ENCODE data around the gene RARS1. TPM values are rescaled to one million over a fixed set of nuclear protein-coding genes. Genes with fewer than 3 reads are reported as not detected.

The RARS1 gene
- total RNA-seq, 2 donors from 2014 or later, result 43.2 to 47.2 TPM

GRCh38 chr5:168537176-168537575, 50.9 kb downstream of the RARS1 start:
- WGBS, 2 donors, result 50 to 68% methylated on average over 2 of the region's 2 CpGs
- TF ChIP-seq, protein P1, sequence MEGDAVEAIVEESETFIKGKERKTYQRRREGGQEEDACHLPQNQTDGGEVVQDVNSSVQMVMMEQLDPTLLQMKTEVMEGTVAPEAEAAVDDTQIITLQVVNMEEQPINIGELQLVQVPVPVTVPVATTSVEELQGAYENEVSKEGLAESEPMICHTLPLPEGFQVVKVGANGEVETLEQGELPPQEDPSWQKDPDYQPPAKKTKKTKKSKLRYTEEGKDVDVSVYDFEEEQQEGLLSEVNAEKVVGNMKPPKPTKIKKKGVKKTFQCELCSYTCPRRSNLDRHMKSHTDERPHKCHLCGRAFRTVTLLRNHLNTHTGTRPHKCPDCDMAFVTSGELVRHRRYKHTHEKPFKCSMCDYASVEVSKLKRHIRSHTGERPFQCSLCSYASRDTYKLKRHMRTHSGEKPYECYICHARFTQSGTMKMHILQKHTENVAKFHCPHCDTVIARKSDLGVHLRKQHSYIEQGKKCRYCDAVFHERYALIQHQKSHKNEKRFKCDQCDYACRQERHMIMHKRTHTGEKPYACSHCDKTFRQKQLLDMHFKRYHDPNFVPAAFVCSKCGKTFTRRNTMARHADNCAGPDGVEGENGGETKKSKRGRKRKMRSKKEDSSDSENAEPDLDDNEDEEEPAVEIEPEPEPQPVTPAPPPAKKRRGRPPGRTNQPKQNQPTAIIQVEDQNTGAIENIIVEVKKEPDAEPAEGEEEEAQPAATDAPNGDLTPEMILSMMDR (IDR thresholded peaks at IDR 0.05), result no peak
- TF ChIP-seq POLR2A (IDR thresholded peaks at IDR 0.05), result no peak
- H3K27ac ChIP-seq, result no peak overlapping the region
- no peaks in the 10 kb centered on the region for H3K9me3 ChIP-seq
- no peaks in the 10 kb centered on the region for H3K27me3 ChIP-seq
- no peaks in the 10 kb centered on the region for H3K36me3 ChIP-seq (replicated peaks in 1 of 2; ENCODE audit: insufficient read depth in 1 of 2, low read depth in 2 of 2)
- ATAC-seq, result no peak
- no peak overlapping the region for H3K4me3 ChIP-seq
- intact Hi-C loops (cut with DNase I), result no loop called here
- H3K4me1 ChIP-seq, result no peaks in the 10 kb centered on the region
- no peak for DNase-seq

GRCh38 chr5:168549554-168549953, 63.3 kb downstream of the RARS1 start:
- WGBS, 2 donors, result 91 to 95% methylated on average over 7 of the region's 7 CpGs
- Histone ChIP-seq H3K4me3 (no peak overlapping the region), H3K27ac (no peak overlapping the region), H3K9me3 (no peaks in the 10 kb centered on the region), H3K36me3 (replicated peaks in 1 of 2; ENCODE audit: insufficient read depth in 1 of 2, low read depth in 2 of 2) (peaks cover 3 to 5% of the 10 kb centered on the region in 2 donors), H3K27me3 (no peaks in the 10 kb centered on the region), H3K4me1 (no peaks in the 10 kb centered on the region)
- no peak for DNase-seq
- TF ChIP-seq, protein P1 (IDR thresholded peaks at IDR 0.05), result no peak
- no peak for TF ChIP-seq POLR2A (IDR thresholded peaks at IDR 0.05)
- no peak for ATAC-seq
- intact Hi-C loops (cut with DNase I), result no loop called here

- H3K27ac ChIP-seq, result no peak overlapping the region
- H3K4me1 ChIP-seq, result no peaks in the 10 kb centered on the region
- no peaks in the 10 kb centered on the region for H3K9me3 ChIP-seq
- H3K4me3 ChIP-seq, result no peak overlapping the region
- H3K27me3 ChIP-seq, result no peaks in the 10 kb centered on the region
- TF ChIP-seq, protein P1 (IDR thresholded peaks at IDR 0.05), result no peak
- TF ChIP-seq POLR2A (IDR thresholded peaks at IDR 0.05), result no peak
- intact Hi-C loops (cut with DNase I), result no loop called here
- no peak for ATAC-seq
- peaks cover 3 to 5% of the 10 kb centered on the region in 2 donors for H3K36me3 ChIP-seq (replicated peaks in 1 of 2; ENCODE audit: insufficient read depth in 1 of 2, low read depth in 2 of 2)
- no peak for DNase-seq
Measured at GRCh38 chr5:168550656-168551055, 64.4 kb downstream of the RARS1 start.

DNA sequence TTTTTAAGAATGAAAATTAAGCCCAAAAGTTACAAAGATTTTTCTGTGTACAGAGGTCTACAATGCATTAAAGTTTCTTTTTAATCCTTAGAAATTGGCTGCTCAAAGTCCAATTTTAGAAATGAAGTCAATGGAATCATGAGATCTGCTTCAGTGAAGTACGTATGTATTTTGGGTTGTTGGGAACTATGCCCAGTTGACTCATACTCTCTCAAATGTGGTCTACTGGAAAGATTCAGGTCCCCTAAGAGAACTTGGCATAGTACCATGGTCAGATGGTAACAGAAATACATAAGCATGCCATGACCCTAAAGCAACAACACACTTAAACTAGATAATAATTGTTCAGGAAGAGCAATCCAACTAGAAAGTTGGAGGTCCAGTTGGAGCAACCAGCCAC, 65.9 kb downstream of the RARS1 start:
- no peaks in the 10 kb centered on the region for H3K4me1 ChIP-seq
- TF ChIP-seq POLR2A (IDR thresholded peaks at IDR 0.05), result no peak
- TF ChIP-seq, protein P1 (IDR thresholded peaks at IDR 0.05), result no peak
- H3K27me3 ChIP-seq, result no peaks in the 10 kb centered on the region
- intact Hi-C loops (cut with DNase I), result no loop called here
- no peak for DNase-seq
- WGBS, 2 donors, result 73 to 85% methylated on average over 1 of the region's 1 CpG
- peaks cover 5 to 6% of the 10 kb centered on the region in 2 donors for H3K36me3 ChIP-seq (replicated peaks in 1 of 2; ENCODE audit: insufficient read depth in 1 of 2, low read depth in 2 of 2)
- H3K9me3 ChIP-seq, result no peaks in the 10 kb centered on the region
- H3K4me3 ChIP-seq, result no peak overlapping the region
- no peak overlapping the region for H3K27ac ChIP-seq
- ATAC-seq, result no peak

GRCh38 chr5:168553377-168554130, 67.3 kb downstream of the RARS1 start:
- DNase-seq, result no peak
- Histone ChIP-seq H3K4me1 (no peaks in the 10 kb centered on the region), H3K27ac (no peak overlapping the region), H3K4me3 (no peak overlapping the region), H3K9me3 (no peaks in the 10 kb centered on the region), H3K27me3 (no peaks in the 10 kb centered on the region), H3K36me3 (replicated peaks in 1 of 2; ENCODE audit: insufficient read depth in 1 of 2, low read depth in 2 of 2) (peaks cover 5 to 17% of the 10 kb centered on the region in 2 donors)
- ATAC-seq, result no peak
- intact Hi-C loops (cut with DNase I), result no loop called here
- no peak for TF ChIP-seq POLR2A (IDR thresholded peaks at IDR 0.05)
- TF ChIP-seq, protein P1 (IDR thresholded peaks at IDR 0.05), result no peak
- 93 to 94% methylated on average over 2 of the region's 2 CpGs for WGBS, 2 donors
